ENCODE results near the gene RAB11FIP4. TPM values are rescaled to one million over a fixed set of nuclear protein-coding genes. Genes with fewer than 3 reads are reported as not detected.

The RAB11FIP4 gene
- total and polyA plus RNA-seq, 10 of the 15 experiments (the other 5 are each of a cell fraction or from before 2014, with no cell fraction given) = 1.4 to 27.0 (median 17.6) TPM

- no peak for TF ChIP-seq ATF3 (IDR thresholded peaks at IDR 0.05; ENCODE audit: borderline replicate concordance, extremely low read depth, low read depth, low read length)
Observed at GRCh38 chr17:31428512-31428911, 37.0 kb downstream of the RAB11FIP4 start (continued).

GRCh38 chr17:31431098-31431851 is 39.8 kb downstream of the RAB11FIP4 start:
- CTCF ChIA-PET = no interaction called here
- Histone ChIP-seq H3K79me2 (ENCODE audit: control insufficient read depth, insufficient read depth, low read length) (no peaks in the 10 kb centered on the region), H3K27me3 (replicated peaks in 1 of 2; ENCODE audit: control insufficient read depth in 2 of 2, insufficient read depth in 2 of 2, low read length in 1 of 2) (no peaks in the 10 kb centered on the region), H3K27ac (ENCODE audit: control insufficient read depth, insufficient read depth) (no peak overlapping the region), H3K36me3 (ENCODE audit: control insufficient read depth in 2 of 2, insufficient read depth in 2 of 2, low read length in 1 of 2) (no peaks in the 10 kb centered on the region), H2AFZ (ENCODE audit: control insufficient read depth, low read depth, low read length) (no peak overlapping the region), H3K9ac (ENCODE audit: control insufficient read depth, insufficient read depth, low read length) (no peak overlapping the region), H3K4me2 (ENCODE audit: control insufficient read depth, insufficient read depth) (no peak overlapping the region), H3K4me3 (no peak overlapping the region), H4K20me1 (ENCODE audit: control insufficient read depth, insufficient read depth) (no peaks in the 10 kb centered on the region), H3K4me1 (ENCODE audit: control insufficient read depth, insufficient read depth, low read length) (no peaks in the 10 kb centered on the region), H3K9me3 (replicated peaks; ENCODE audit: control insufficient read depth, insufficient read depth, low read length) (no peaks in the 10 kb centered on the region)
- no TSS peak for BruUV-seq (replicated peaks)
- SMC1A ChIA-PET (ENCODE audit: uncharacterized antibody, unreplicated experiment) = interaction anchor here (1.1 kb wide), 1 partner anchor 8 kb away, joined by 3 read pairs; no protein-coding TSS in a partner anchor
- RAD21 ChIA-PET (ENCODE audit: unreplicated experiment) = no interaction called here
- in situ Hi-C loops (cut with MboI) = no loop called here
- intact Hi-C loops (cut with micrococcal nuclease; ENCODE audit: unreplicated experiment) = no loop called here
- 32% methylated on average over 11 of the region's 12 CpGs for WGBS (ENCODE audit: insufficient coverage, insufficient replicate concordance, low lambda C conversion rate, missing lambda C conversion rate)
- FAIRE-seq (no peak), DNase-seq (ENCODE audit: low read depth, low spot score) (no peak), ATAC-seq (no peak)
- TF ChIP-seq ZBTB11 (CRISPR knock-in tag; IDR thresholded peaks at IDR 0.05) (no peak), SMAD5 (IDR thresholded peaks at IDR 0.05; ENCODE audit: low read depth) (no peak), PAX5 (IDR thresholded peaks at IDR 0.05; ENCODE audit: borderline replicate concordance, low read depth, low read length) (no peak), CEBPZ (IDR thresholded peaks at IDR 0.05; ENCODE audit: low read depth, low read length) (no peak), NBN (IDR thresholded peaks at IDR 0.05) (no peak), YBX1 (IDR thresholded peaks at IDR 0.05) (no peak), MXI1 (IDR thresholded peaks at IDR 0.05; ENCODE audit: low read depth, low read length) (no peak)
- TF ChIP-seq, protein P1, sequence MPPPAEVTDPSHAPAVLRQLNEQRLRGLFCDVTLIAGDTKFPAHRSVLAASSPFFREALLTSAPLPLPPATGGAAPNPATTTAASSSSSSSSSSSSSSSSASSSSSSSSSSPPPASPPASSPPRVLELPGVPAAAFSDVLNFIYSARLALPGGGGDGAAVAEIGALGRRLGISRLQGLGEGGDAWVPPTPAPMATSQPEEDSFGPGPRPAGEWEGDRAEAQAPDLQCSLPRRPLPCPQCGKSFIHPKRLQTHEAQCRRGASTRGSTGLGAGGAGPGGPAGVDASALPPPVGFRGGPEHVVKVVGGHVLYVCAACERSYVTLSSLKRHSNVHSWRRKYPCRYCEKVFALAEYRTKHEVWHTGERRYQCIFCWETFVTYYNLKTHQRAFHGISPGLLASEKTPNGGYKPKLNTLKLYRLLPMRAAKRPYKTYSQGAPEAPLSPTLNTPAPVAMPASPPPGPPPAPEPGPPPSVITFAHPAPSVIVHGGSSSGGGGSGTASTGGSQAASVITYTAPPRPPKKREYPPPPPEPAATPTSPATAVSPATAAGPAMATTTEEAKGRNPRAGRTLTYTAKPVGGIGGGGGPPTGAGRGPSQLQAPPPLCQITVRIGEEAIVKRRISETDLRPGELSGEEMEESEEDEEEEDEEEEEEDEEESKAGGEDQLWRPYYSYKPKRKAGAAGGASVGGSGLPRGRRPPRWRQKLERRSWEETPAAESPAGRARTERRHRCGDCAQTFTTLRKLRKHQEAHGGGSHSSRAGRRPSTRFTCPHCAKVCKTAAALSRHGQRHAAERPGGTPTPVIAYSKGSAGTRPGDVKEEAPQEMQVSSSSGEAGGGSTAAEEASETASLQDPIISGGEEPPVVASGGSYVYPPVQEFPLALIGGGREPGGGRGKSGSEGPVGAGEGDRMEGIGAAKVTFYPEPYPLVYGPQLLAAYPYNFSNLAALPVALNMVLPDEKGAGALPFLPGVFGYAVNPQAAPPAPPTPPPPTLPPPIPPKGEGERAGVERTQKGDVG (CRISPR knock-in tag; IDR thresholded peaks at IDR 0.05) = no peak
- POLR2A ChIA-PET = no interaction called here
